K562 (cell line): ENCODE results near the gene PDZK1IP1. TPM values are rescaled to one million over a fixed set of nuclear protein-coding genes. Genes with fewer than 3 reads are reported as not detected.

Source experiments
- EP300 ChIP-seq: IDR thresholded peaks from 2 replicates; pipeline ENCODE4 v1.6.1; 2012; ENCODE audit warnings: low read length, improper control_type of control experiment
- FOXA3 ChIP-seq, 2 experiments: fragments of 450-650 bp in 1 of 2; sonication (generic) in 1 of 2; formaldehyde crosslinking; IDR thresholded peaks in 1 of 2; conservative IDR thresholded peaks in 1 of 2; 2 replicates each; pipeline versions ENCODE4 v1.4.0 to v1.8.0; 2020 to 2022; ENCODE audit warnings: mild to moderate bottlenecking in 2 of 2, missing genetic modification reagents in 1 of 2
- GATAD2B ChIP-seq: fragments of 450-650 bp; IDR thresholded peaks from 2 replicates; pipeline ENCODE4 v1.6.1; 2017; ENCODE audit warnings: mild to moderate bottlenecking, borderline replicate concordance
- HCFC1 ChIP-seq: IDR thresholded peaks from 2 replicates; pipeline ENCODE4 v1.6.1; 2012; ENCODE audit warnings: low read depth, low read length, improper control_type of control experiment
- KLF10 ChIP-seq: fragments of 250-450 bp; sonication (Bioruptor Pico); IDR thresholded peaks from 2 replicates; pipeline ENCODE4 v1.6.1; 2021; ENCODE audit warnings: matching md5 sums
- MGA ChIP-seq: fragments of 450-650 bp; IDR thresholded peaks from 2 replicates; pipeline ENCODE4 v1.6.1; 2016; ENCODE audit warnings: mild to moderate bottlenecking, moderate library complexity
- MTA2 ChIP-seq: fragments of 450-650 bp; IDR thresholded peaks from 2 replicates; pipeline ENCODE4 v1.6.1; 2016; ENCODE audit warnings: low read depth
- MTF1 ChIP-seq: fragments of 250-450 bp; sonication (Bioruptor Pico); IDR thresholded peaks from 2 replicates; pipeline ENCODE4 v1.9.0; 2021; ENCODE audit warnings: moderate library complexity, mild to moderate bottlenecking, inconsistent platforms, borderline replicate concordance
- TCF15 ChIP-seq: fragments of 250-450 bp; sonication (Bioruptor Pico); IDR thresholded peaks from 2 replicates; pipeline ENCODE4 v1.8.0; 2022; ENCODE audit warnings: moderate library complexity, mild to moderate bottlenecking, inconsistent platforms
- USF2 ChIP-seq: sonication (generic); formaldehyde crosslinking; IDR thresholded peaks from 2 replicates; pipeline ENCODE4 v1.5.0; 2020; ENCODE audit warnings: missing genetic modification reagents
- ZEB2 ChIP-seq: fragments of 450-650 bp; IDR thresholded peaks from 2 replicates; pipeline ENCODE4 v1.6.1; 2016
- ZNF316 ChIP-seq: fragments of 450-650 bp; IDR thresholded peaks from 2 replicates; pipeline ENCODE4 v1.6.1; 2016
- ZNF398 ChIP-seq: fragments of 250-450 bp; sonication (Bioruptor Pico); IDR thresholded peaks from 2 replicates; pipeline ENCODE4 v1.8.0; 2021; ENCODE audit warnings: moderate library complexity, mild to moderate bottlenecking, inconsistent platforms
- ZNF445 ChIP-seq: fragments of 250-450 bp; sonication (Bioruptor Pico); IDR thresholded peaks from 2 replicates; pipeline ENCODE4 v1.4.0; 2020; ENCODE audit warnings: low read depth, mild to moderate bottlenecking, moderate library complexity
- polyA plus RNA-seq, 8 experiments: library from polyadenylated mRNA; depleted of rRNA in 4 of 8; stranded (reverse) in 5 of 8; unstranded in 3 of 8; fragments of >200 nt; fragmentation: Nextera tagmentation in 2 of 8; fragmentation: Illumina TruSeq in 1 of 8; extraction: Ambion mirVana in 2 of 8; extraction: Trizol in 1 of 8; gene quantifications; 2 replicates each; pipeline versions ENCODE4 v1.2.1 to v1.2.3, GENCODE V29; 2011 to 2014; ENCODE audit warnings: inconsistent platforms in 1 of 8, missing spikeins in 1 of 8
- total RNA-seq, 7 experiments: library from RNA; depleted of rRNA in 6 of 7; stranded (reverse); fragments of >200 nt in 6 of 7; fragmentation: Illumina TruSeq in 2 of 7; extraction: Trizol in 2 of 7; gene quantifications; 2 replicates each; pipeline versions ENCODE4 v1.2.1 to v1.2.3, GENCODE V29; 2011 to 2021; ENCODE audit warnings: low replicate concordance in 1 of 7

The PDZK1IP1 gene
- total and polyA plus RNA-seq, 9 of the 15 experiments (the other 6 are each of a cell fraction or from before 2014, with no cell fraction given): 0.17 to 0.68 (median 0.53) TPM; not detected in 2

- TF ChIP-seq KLF10 (no peak), ZNF445 (CRISPR knock-in tag) (no peak), MTA2 (no peak), HCFC1 (no peak), MGA (no peak), MTF1 (no peak), GATAD2B (no peak), TCF15 (CRISPR knock-in tag) (no peak), EP300 (peak; percentile 69), FOXA3 (CRISPR knock-in tag; conservative IDR thresholded peaks at IDR 0.05 in 1 of 2, IDR thresholded peaks at IDR 0.05 in 1 of 2) (no peak), ZNF316 (peak; percentile 91), USF2 (CRISPR knock-in tag) (no peak), ZEB2 (no peak), ZNF398 (CRISPR knock-in tag) (no peak)
Measured at GRCh38 chr1:47181955-47182675, 7.7 kb downstream of the PDZK1IP1 start (continued).
